ENCODE data around the gene TBX15. TPM values are rescaled to one million over a fixed set of nuclear protein-coding genes. Genes with fewer than 3 reads are reported as not detected.

Gene TBX15
- total RNA-seq, 2 experiments from 2014 or later = not detected

GRCh38 chr1:118985640-118986554 lies 2.2 kb downstream of the TBX15 start:
- H3K27ac Mint-ChIP-seq = peak overlapping the region; percentile 79
- peaks cover 2% of the 10 kb centered on the region for H3K36me3 Mint-ChIP-seq
- H3K4me3 Mint-ChIP-seq = peak overlapping the region; percentile 19
- POLR2A ChIA-PET = interaction anchor here (0.8 kb wide), 1 partner anchor 22 kb away, joined by 3 read pairs; no protein-coding TSS in a partner anchor
- no peak for ATAC-seq (ENCODE audit: low read depth)
- no peak for DNase-seq
- peaks cover 91% of the 10 kb centered on the region for H3K27me3 Mint-ChIP-seq
- peaks cover 19% of the 10 kb centered on the region for H3K9me3 Mint-ChIP-seq
- H3K4me1 Mint-ChIP-seq = peaks cover 15% of the 10 kb centered on the region

GRCh38 chr1:118984722-118985639 lies 3.2 kb downstream of the TBX15 start:
- H3K9me3 Mint-ChIP-seq = peaks cover 19% of the 10 kb centered on the region
- peak overlapping the region; percentile 58 for H3K4me3 Mint-ChIP-seq
- DNase-seq (no peak), ATAC-seq (ENCODE audit: low read depth) (no peak)
- peaks cover 91% of the 10 kb centered on the region for H3K27me3 Mint-ChIP-seq
- peak overlapping the region; percentile 79 for H3K27ac Mint-ChIP-seq
- H3K4me1 Mint-ChIP-seq = peaks cover 13% of the 10 kb centered on the region
- peaks cover 3% of the 10 kb centered on the region for H3K36me3 Mint-ChIP-seq
- POLR2A ChIA-PET = no interaction called here

DNA sequence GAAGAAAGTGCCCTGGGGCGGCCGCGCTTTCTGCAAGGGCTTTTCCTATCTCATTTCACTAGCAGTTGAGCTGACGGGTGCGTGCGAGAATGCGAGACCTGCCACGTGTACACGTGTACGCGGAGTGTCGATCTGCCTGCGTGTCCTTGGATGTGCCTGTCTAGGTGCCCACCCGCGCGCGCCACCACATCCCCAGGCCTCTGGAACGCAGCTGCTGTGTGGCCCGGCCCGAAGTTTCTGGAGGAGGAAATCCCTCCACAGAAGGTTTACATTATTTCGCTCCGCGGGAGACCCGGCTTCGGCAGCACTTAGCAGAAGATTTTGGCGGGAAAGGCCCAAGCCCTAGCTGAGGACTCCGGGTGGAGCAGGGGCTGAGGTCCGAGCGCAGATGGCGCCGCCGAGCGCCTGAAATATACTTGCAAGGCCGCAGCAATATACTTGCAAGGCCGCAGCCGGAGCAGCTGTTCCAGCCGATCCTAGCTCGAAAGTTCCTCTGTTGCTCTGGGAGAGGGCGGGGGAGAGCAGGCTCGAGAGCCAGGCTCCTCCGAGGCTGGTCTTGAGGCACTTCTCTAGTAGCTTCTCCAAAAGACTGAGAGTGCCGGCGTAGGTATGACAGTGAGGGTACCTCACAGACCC lies 3.9 kb downstream of the TBX15 start:
- no peak for ATAC-seq (ENCODE audit: low read depth)
- peaks cover 90% of the 10 kb centered on the region for H3K27me3 Mint-ChIP-seq
- POLR2A ChIA-PET = no interaction called here
- H3K27ac Mint-ChIP-seq = peak overlapping the region; percentile 40
- H3K9me3 Mint-ChIP-seq = peaks cover 19% of the 10 kb centered on the region
- no peak for DNase-seq
- H3K4me3 Mint-ChIP-seq = no peak overlapping the region
- H3K4me1 Mint-ChIP-seq = peaks cover 15% of the 10 kb centered on the region
- peaks cover 3% of the 10 kb centered on the region for H3K36me3 Mint-ChIP-seq

- H3K27ac Mint-ChIP-seq = peak overlapping the region; percentile 40
- DNase-seq = no peak
- ATAC-seq (ENCODE audit: low read depth) = no peak
- peaks cover 15% of the 10 kb centered on the region for H3K4me1 Mint-ChIP-seq
- H3K4me3 Mint-ChIP-seq = no peak overlapping the region
- peaks cover 3% of the 10 kb centered on the region for H3K36me3 Mint-ChIP-seq
- H3K27me3 Mint-ChIP-seq = peaks cover 90% of the 10 kb centered on the region
- POLR2A ChIA-PET = no interaction called here
- peaks cover 19% of the 10 kb centered on the region for H3K9me3 Mint-ChIP-seq
Measured at GRCh38 chr1:118983558-118984041, 4.5 kb downstream of the TBX15 start.

GRCh38 chr1:118982821-118983557 lies 5.2 kb downstream of the TBX15 start:
- H3K9me3 Mint-ChIP-seq = peaks cover 19% of the 10 kb centered on the region
- peak overlapping the region; percentile 22 for H3K27ac Mint-ChIP-seq
- ATAC-seq (ENCODE audit: low read depth) (no peak), DNase-seq (no peak)
- POLR2A ChIA-PET = no interaction called here
- peaks cover 89% of the 10 kb centered on the region for H3K27me3 Mint-ChIP-seq
- H3K4me1 Mint-ChIP-seq = peaks cover 15% of the 10 kb centered on the region
- H3K36me3 Mint-ChIP-seq = peaks cover 3% of the 10 kb centered on the region
- H3K4me3 Mint-ChIP-seq = no peak overlapping the region

GRCh38 chr1:118982266-118982665 lies 5.9 kb downstream of the TBX15 start:
- DNase-seq = no peak
- Mint-ChIP-seq H3K9me3 (peaks cover 19% of the 10 kb centered on the region), H3K27ac (no peak overlapping the region), H3K36me3 (peaks cover 3% of the 10 kb centered on the region), H3K4me1 (peaks cover 15% of the 10 kb centered on the region), H3K4me3 (no peak overlapping the region), H3K27me3 (peaks cover 87% of the 10 kb centered on the region)
- no peak for ATAC-seq (ENCODE audit: low read depth)
- POLR2A ChIA-PET = no interaction called here

DNA sequence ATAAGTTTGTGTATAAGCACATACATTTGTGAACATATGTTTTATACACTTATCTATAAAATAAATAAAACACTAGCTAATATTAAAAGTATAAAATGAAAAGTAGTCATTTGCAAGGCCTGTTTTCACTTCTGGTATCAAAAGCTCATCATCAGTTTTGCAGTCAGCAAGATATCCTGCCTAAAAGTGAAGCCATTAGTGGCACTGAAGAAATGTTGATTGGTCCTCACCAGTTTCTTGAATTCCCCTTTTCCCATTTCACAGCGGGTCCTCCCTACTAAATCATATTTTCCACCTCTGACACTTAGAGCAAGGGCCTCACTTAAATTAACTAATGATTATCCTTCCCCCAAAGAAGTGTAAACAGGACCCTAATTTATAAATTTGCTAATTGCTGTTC lies 6.7 kb downstream of the TBX15 start:
- Mint-ChIP-seq H3K36me3 (peaks cover 3% of the 10 kb centered on the region), H3K27me3 (peaks cover 82% of the 10 kb centered on the region), H3K9me3 (peaks cover 17% of the 10 kb centered on the region), H3K27ac (no peak overlapping the region), H3K4me1 (peaks cover 9% of the 10 kb centered on the region), H3K4me3 (no peak overlapping the region)
- no peak for DNase-seq
- no peak for ATAC-seq (ENCODE audit: low read depth)
- POLR2A ChIA-PET = no interaction called here

GRCh38 chr1:118979754-118980575 lies 8.2 kb downstream of the TBX15 start:
- ATAC-seq (ENCODE audit: low read depth) (no peak), DNase-seq (no peak)
- POLR2A ChIA-PET = no interaction called here
- peaks cover 75% of the 10 kb centered on the region for H3K27me3 Mint-ChIP-seq
- H3K36me3 Mint-ChIP-seq = peaks cover 3% of the 10 kb centered on the region
- H3K9me3 Mint-ChIP-seq = peaks cover 14% of the 10 kb centered on the region
- no peak overlapping the region for H3K4me3 Mint-ChIP-seq
- no peak overlapping the region for H3K27ac Mint-ChIP-seq
- H3K4me1 Mint-ChIP-seq = peaks cover 6% of the 10 kb centered on the region

- Mint-ChIP-seq H3K4me3 (no peak overlapping the region), H3K27me3 (peaks cover 68% of the 10 kb centered on the region), H3K36me3 (peaks cover 3% of the 10 kb centered on the region), H3K4me1 (peaks cover 2% of the 10 kb centered on the region), H3K27ac (no peak overlapping the region), H3K9me3 (peaks cover 11% of the 10 kb centered on the region)
- DNase-seq (no peak), ATAC-seq (ENCODE audit: low read depth) (no peak)
- POLR2A ChIA-PET = no interaction called here
Measured at GRCh38 chr1:118978914-118979701, 9.0 kb downstream of the TBX15 start.

GRCh38 chr1:118977600-118977999 lies 10.5 kb downstream of the TBX15 start:
- H3K4me1 Mint-ChIP-seq = peaks cover 2% of the 10 kb centered on the region
- peaks cover 53% of the 10 kb centered on the region for H3K27me3 Mint-ChIP-seq
- no peak overlapping the region for H3K27ac Mint-ChIP-seq
- POLR2A ChIA-PET = no interaction called here
- ATAC-seq (ENCODE audit: low read depth) (no peak), DNase-seq (no peak)
- H3K4me3 Mint-ChIP-seq = no peak overlapping the region
- peaks cover 2% of the 10 kb centered on the region for H3K36me3 Mint-ChIP-seq
- no peaks in the 10 kb centered on the region for H3K9me3 Mint-ChIP-seq

- no peak overlapping the region for H3K4me3 Mint-ChIP-seq
- peaks cover 2% of the 10 kb centered on the region for H3K4me1 Mint-ChIP-seq
- H3K9me3 Mint-ChIP-seq = no peaks in the 10 kb centered on the region
- POLR2A ChIA-PET = no interaction called here
- no peak for DNase-seq
- peaks cover 30% of the 10 kb centered on the region for H3K27me3 Mint-ChIP-seq
- H3K36me3 Mint-ChIP-seq = no peaks in the 10 kb centered on the region
- no peak for ATAC-seq (ENCODE audit: low read depth)
- no peak overlapping the region for H3K27ac Mint-ChIP-seq
Measured at GRCh38 chr1:118974661-118975060, 13.5 kb downstream of the TBX15 start.

All from activated naive CD8-positive, alpha-beta T cell treated with anti-CD3 and anti-CD28 coated beads, Interleukin-2, amount 10 ng/mL, durations not matched to agents 7 days and 5 days (primary cell).